Upper lobe of left lung (tissue), 4 donors: ENCODE results near the gene UBR1.
"Not testable (repeated sequence)": the region's sequence is repeated elsewhere in the genome, so short reads cannot be mapped to it uniquely, and the experiment has no call there.

Source experiments
- POLR2A ChIP-seq, 4 donors: fragments of 450-650 bp; IDR thresholded peaks; one replicate each; pipeline ENCODE4 v1.5.1; 2016 to 2017; ENCODE audit warnings: antibody characterized with exemption in 4 of 4, mild to moderate bottlenecking in 2 of 4
- POLR2AphosphoS5 ChIP-seq, 2 donors: sonication (generic); formaldehyde crosslinking; IDR thresholded peaks; one replicate each; pipeline ENCODE4 v1.5.1; 2017; ENCODE audit warnings: antibody characterized with exemption in 2 of 2
- TF ChIP-seq, protein P1 (sequence below), 6 experiments: fragments of 450-650 bp in 4 of 6; fragments of 200-600 bp in 2 of 6; sonication (generic) in 2 of 6; IDR thresholded peaks; one replicate each; pipeline ENCODE4 v1.5.1; 2016 to 2019; ENCODE audit warnings: antibody characterized with exemption in 6 of 6

DNA sequence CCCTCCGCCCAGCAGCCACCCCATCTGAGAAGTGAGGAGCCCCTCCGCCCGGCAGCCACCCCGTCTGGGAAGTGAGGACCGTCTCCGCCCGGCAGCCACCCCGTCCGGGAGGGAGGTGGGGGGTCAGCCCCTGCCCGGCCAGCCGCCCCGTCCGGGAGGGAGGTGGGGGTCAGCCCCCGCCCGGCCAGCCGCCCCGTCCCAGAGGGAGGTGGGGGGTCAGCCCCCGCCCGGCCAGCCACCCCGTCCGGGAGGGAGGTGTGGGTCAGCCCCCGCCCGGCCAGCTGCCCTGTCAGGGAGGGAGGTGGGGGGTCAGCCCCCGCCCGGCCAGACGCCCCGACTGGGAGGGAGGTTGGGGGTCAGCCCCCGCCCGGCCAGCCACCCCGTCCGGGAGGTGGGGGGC lies 91.2 kb downstream of the UBR1 start:
- TF ChIP-seq POLR2AphosphoS5, POLR2A (IDR thresholded peaks at IDR 0.05): not testable (repeated sequence)
- TF ChIP-seq, protein P1, sequence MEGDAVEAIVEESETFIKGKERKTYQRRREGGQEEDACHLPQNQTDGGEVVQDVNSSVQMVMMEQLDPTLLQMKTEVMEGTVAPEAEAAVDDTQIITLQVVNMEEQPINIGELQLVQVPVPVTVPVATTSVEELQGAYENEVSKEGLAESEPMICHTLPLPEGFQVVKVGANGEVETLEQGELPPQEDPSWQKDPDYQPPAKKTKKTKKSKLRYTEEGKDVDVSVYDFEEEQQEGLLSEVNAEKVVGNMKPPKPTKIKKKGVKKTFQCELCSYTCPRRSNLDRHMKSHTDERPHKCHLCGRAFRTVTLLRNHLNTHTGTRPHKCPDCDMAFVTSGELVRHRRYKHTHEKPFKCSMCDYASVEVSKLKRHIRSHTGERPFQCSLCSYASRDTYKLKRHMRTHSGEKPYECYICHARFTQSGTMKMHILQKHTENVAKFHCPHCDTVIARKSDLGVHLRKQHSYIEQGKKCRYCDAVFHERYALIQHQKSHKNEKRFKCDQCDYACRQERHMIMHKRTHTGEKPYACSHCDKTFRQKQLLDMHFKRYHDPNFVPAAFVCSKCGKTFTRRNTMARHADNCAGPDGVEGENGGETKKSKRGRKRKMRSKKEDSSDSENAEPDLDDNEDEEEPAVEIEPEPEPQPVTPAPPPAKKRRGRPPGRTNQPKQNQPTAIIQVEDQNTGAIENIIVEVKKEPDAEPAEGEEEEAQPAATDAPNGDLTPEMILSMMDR (IDR thresholded peaks at IDR 0.05) = not testable (repeated sequence)
